WTC11 (cell line): ENCODE measurements around the gene ACOX2. TPM values are rescaled to one million over a fixed set of nuclear protein-coding genes. Genes with fewer than 3 reads are reported as not detected.

Source experiments
- ATAC-seq: fragments of 200-7000 bp; cut with Tn5 transposase; 2 replicates; pipeline ENCODE4 v1.10.0; 2021; ENCODE audit warnings: mild to moderate bottlenecking, moderate library complexity
- CTCF ChIA-PET: fragments of 300-600 bp; sonication (Branson Sonifier 250); formaldehyde crosslinking; loops from one replicate; lab custom pipeline; 2021; ENCODE audit warnings: antibody characterized with exemption; lab: Charles Lee
- POLR2A ChIA-PET: fragments of 350-600 bp; sonication (Branson Sonifier 250); formaldehyde crosslinking; loops from one replicate; lab custom pipeline; 2021; ENCODE audit warnings: antibody characterized with exemption; lab: Charles Lee
- DNase-seq: peaks from one replicate; pipeline ENCODE4 v3.0.0; 2021; ENCODE audit warnings: low spot score
- H3K27ac Mint-ChIP-seq: 2 replicates; pipeline ENCODE4 v1.8.0; 2021; ENCODE audit warnings: mixed read lengths
- H3K27me3 Mint-ChIP-seq: 2 replicates; pipeline ENCODE4 v1.8.0; 2021; ENCODE audit warnings: low read depth, mild to moderate bottlenecking, moderate library complexity, mixed read lengths
- H3K36me3 Mint-ChIP-seq: 2 replicates; pipeline ENCODE4 v1.8.0; 2021; ENCODE audit warnings: mixed read lengths
- H3K4me1 Mint-ChIP-seq: 2 replicates; pipeline ENCODE4 v1.8.0; 2022; ENCODE audit warnings: mixed read lengths
- H3K4me3 Mint-ChIP-seq: 2 replicates; pipeline ENCODE4 v1.8.0; 2021; ENCODE audit warnings: mild to moderate bottlenecking, moderate library complexity, mixed read lengths
- H3K9me3 Mint-ChIP-seq: 2 replicates; pipeline ENCODE4 v1.8.0; 2021; ENCODE audit warnings: mixed read lengths
- ERG ChIP-seq: fragments of 250-450 bp; sonication (Bioruptor Pico); IDR thresholded peaks from 2 replicates; pipeline ENCODE4 v1.8.0; 2021; ENCODE audit warnings: mild to moderate bottlenecking
- ETV6 ChIP-seq: sonication (generic); formaldehyde crosslinking; IDR thresholded peaks from 2 replicates; pipeline ENCODE4 v1.8.1; 2022; ENCODE audit warnings: mild to moderate bottlenecking, missing genetic modification reagents
- KAT7 ChIP-seq: sonication (generic); formaldehyde crosslinking; IDR thresholded peaks from 2 replicates; pipeline ENCODE4 v1.8.1; 2023; ENCODE audit warnings: missing genetic modification reagents, mild to moderate bottlenecking, borderline replicate concordance
- MLX ChIP-seq: sonication (generic); formaldehyde crosslinking; IDR thresholded peaks from 2 replicates; pipeline ENCODE4 v1.8.1; 2023; ENCODE audit warnings: mild to moderate bottlenecking, missing genetic modification reagents, moderate library complexity
- MYBL2 ChIP-seq: sonication (generic); formaldehyde crosslinking; IDR thresholded peaks from 2 replicates; pipeline ENCODE4 v1.8.1; 2023; ENCODE audit warnings: mild to moderate bottlenecking, moderate library complexity, missing genetic modification reagents
- NFYB ChIP-seq: sonication (generic); formaldehyde crosslinking; conservative IDR thresholded peaks from 2 replicates; pipeline ENCODE4 v1.8.0; 2022; ENCODE audit warnings: low read depth, missing genetic modification reagents
- NR3C1 ChIP-seq: sonication (generic); formaldehyde crosslinking; conservative IDR thresholded peaks from 2 replicates; pipeline ENCODE4 v1.8.1; 2023; ENCODE audit warnings: low read depth, mild to moderate bottlenecking, missing genetic modification reagents
- PRDM15 ChIP-seq: sonication (generic); formaldehyde crosslinking; IDR thresholded peaks from 2 replicates; pipeline ENCODE4 v1.8.0; 2022; ENCODE audit warnings: missing genetic modification reagents
- PREB ChIP-seq: sonication (generic); formaldehyde crosslinking; IDR thresholded peaks from 2 replicates; pipeline ENCODE4 v1.8.1; 2022; ENCODE audit warnings: mild to moderate bottlenecking, missing genetic modification reagents, moderate library complexity, borderline replicate concordance
- SOX15 ChIP-seq: fragments of 250-450 bp; sonication (Bioruptor Pico); IDR thresholded peaks from 2 replicates; pipeline ENCODE4 v1.9.0; 2021; ENCODE audit warnings: mild to moderate bottlenecking
- STAT6 ChIP-seq: sonication (generic); formaldehyde crosslinking; conservative IDR thresholded peaks from 2 replicates; pipeline ENCODE4 v1.8.1; 2023; ENCODE audit warnings: mild to moderate bottlenecking, low read depth, missing genetic modification reagents, moderate library complexity
- USF1 ChIP-seq: sonication (generic); formaldehyde crosslinking; IDR thresholded peaks from 2 replicates; pipeline ENCODE4 v1.8.0; 2022; ENCODE audit warnings: mild to moderate bottlenecking, missing genetic modification reagents
- ZMAT4 ChIP-seq: fragments of 250-450 bp; sonication (Bioruptor Pico); IDR thresholded peaks from 2 replicates; pipeline ENCODE4 v1.9.0; 2021; ENCODE audit warnings: mild to moderate bottlenecking
- ZNF232 ChIP-seq: sonication (generic); formaldehyde crosslinking; IDR thresholded peaks from 2 replicates; pipeline ENCODE4 v1.8.0; 2022; ENCODE audit warnings: mild to moderate bottlenecking, missing genetic modification reagents
- ZNF532 ChIP-seq: fragments of 250-450 bp; sonication (Bioruptor Pico); IDR thresholded peaks from 2 replicates; pipeline ENCODE4 v1.9.0; 2021; ENCODE audit warnings: mild to moderate bottlenecking, borderline replicate concordance
- ZNF671 ChIP-seq: fragments of 250-450 bp; sonication (Bioruptor Pico); IDR thresholded peaks from 2 replicates; pipeline ENCODE4 v1.8.0; 2021; ENCODE audit warnings: mild to moderate bottlenecking
- total RNA-seq: library from RNA; stranded (reverse); gene quantifications from 3 replicates; pipeline ENCODE4 v1.2.3, GENCODE V29; 2021

ACOX2 gene
- total RNA-seq, 1 experiment from 2014 or later, result 1.1 TPM

GRCh38 chr3:58485801-58486435 lies 51.1 kb downstream of the ACOX2 start (continued):
- TF ChIP-seq MLX (CRISPR knock-in tag), result no peak
- TF ChIP-seq ERG (CRISPR knock-in tag), result no peak
- TF ChIP-seq USF1, result no peak
- TF ChIP-seq, all 79 proteins: peak for 0

GRCh38 chr3:58484722-58485069 lies 52.3 kb downstream of the ACOX2 start:
- Mint-ChIP-seq H3K4me1 (peaks cover 19% of the 10 kb centered on the region), H3K9me3 (peaks cover 3% of the 10 kb centered on the region), H3K36me3 (no peaks in the 10 kb centered on the region), H3K27me3 (peaks cover 16% of the 10 kb centered on the region), H3K4me3 (no peak overlapping the region), H3K27ac (no peak overlapping the region)
- ATAC-seq, result no peak
- no peak for DNase-seq
- TF ChIP-seq MYBL2 (CRISPR knock-in tag) (no peak), PRDM15 (peak; percentile 29; the same call in 1 of the 2 replicates), ZMAT4 (CRISPR knock-in tag) (no peak), ZNF232 (no peak)
- ChIA-PET POLR2A (no interaction called here), CTCF (interaction anchor here (0.6 to 1.5 kb wide), 3 partner anchors 12 to 178 kb away, joined by 4 to 7 read pairs (median 4); partner anchors contain the start of genes HTD2 and RPP14)

- H3K9me3 Mint-ChIP-seq, result peaks cover 3% of the 10 kb centered on the region
- no peak overlapping the region for H3K27ac Mint-ChIP-seq
- CTCF ChIA-PET, result interaction anchor here (0.6 to 1.3 kb wide), 4 partner anchors 8 to 177 kb away, joined by 3 to 5 read pairs (median 4); partner anchors contain the start of genes HTD2 and KCTD6
- POLR2A ChIA-PET, result no interaction called here
- ATAC-seq (no peak), DNase-seq (no peak)
- H3K36me3 Mint-ChIP-seq, result no peaks in the 10 kb centered on the region
- H3K27me3 Mint-ChIP-seq, result peaks cover 16% of the 10 kb centered on the region
- H3K4me3 Mint-ChIP-seq, result no peak overlapping the region
- TF ChIP-seq STAT6 (no peak), KAT7 (no peak), ZNF532 (CRISPR knock-in tag) (no peak), NFYB (CRISPR knock-in tag) (no peak), ETV6 (no peak), ZNF671 (CRISPR knock-in tag) (no peak), SOX15 (no peak), NR3C1 (CRISPR knock-in tag) (no peak), PREB (CRISPR knock-in tag) (no peak)
- H3K4me1 Mint-ChIP-seq, result peaks cover 19% of the 10 kb centered on the region
These were observed 52.8 kb downstream of the ACOX2 start for GRCh38 chr3:58484045-58484721.
